ENCODE data around the gene R3HDM4.

R3HDM4 gene

GRCh38 chr19:953445-954271, 40.6 kb upstream of the R3HDM4 start:
- H3K9me2 ChIP-seq (replicated peaks; ENCODE audit: insufficient read depth, low read length) = no peaks in the 10 kb centered on the region
- H4K20me1 ChIP-seq (ENCODE audit: low read depth, low read length) = no peaks in the 10 kb centered on the region
- H3K9me3 ChIP-seq (ENCODE audit: insufficient read depth, low read length) = no peaks in the 10 kb centered on the region
- no peak overlapping the region for H2AFZ ChIP-seq (ENCODE audit: low read depth, low read length, severe bottlenecking)
- H3K79me2 ChIP-seq (ENCODE audit: insufficient read depth, low read length) = no peaks in the 10 kb centered on the region
- H3F3A ChIP-seq (ENCODE audit: insufficient read depth) = no peaks in the 10 kb centered on the region
- no peak overlapping the region for H3K27ac ChIP-seq (ENCODE audit: low read depth, low read length)
- TF ChIP-seq EZH2phosphoT487 (conservative IDR thresholded peaks at IDR 0.05; ENCODE audit: low read length) (no peak), CTCF (IDR thresholded peaks at IDR 0.05; ENCODE audit: insufficient read depth, low read length, poor library complexity, severe bottlenecking) (no peak)
- no peak overlapping the region for H3K9ac ChIP-seq (ENCODE audit: low read length)
- H3K4me3 ChIP-seq (ENCODE audit: insufficient read depth, low read length, poor library complexity, severe bottlenecking) = no peak overlapping the region
- H3K36me3 ChIP-seq (ENCODE audit: low read length) = no peaks in the 10 kb centered on the region
- H3K4me2 ChIP-seq (ENCODE audit: low read depth, low read length, poor library complexity, severe bottlenecking) = no peak overlapping the region
- no peaks in the 10 kb centered on the region for H3K27me3 ChIP-seq (ENCODE audit: low read length)

- H3K27ac ChIP-seq (ENCODE audit: low read depth, low read length) = no peak overlapping the region
- no peaks in the 10 kb centered on the region for H4K20me1 ChIP-seq (ENCODE audit: low read depth, low read length)
- H3F3A ChIP-seq (ENCODE audit: insufficient read depth) = no peaks in the 10 kb centered on the region
- H3K9ac ChIP-seq (ENCODE audit: low read length) = no peak overlapping the region
- H3K4me3 ChIP-seq (ENCODE audit: insufficient read depth, low read length, poor library complexity, severe bottlenecking) = no peak overlapping the region
- TF ChIP-seq EZH2phosphoT487 (conservative IDR thresholded peaks at IDR 0.05; ENCODE audit: low read length) = no peak
- H3K4me2 ChIP-seq (ENCODE audit: low read depth, low read length, poor library complexity, severe bottlenecking) = no peak overlapping the region
- H3K9me2 ChIP-seq (replicated peaks; ENCODE audit: insufficient read depth, low read length) = no peaks in the 10 kb centered on the region
- no peaks in the 10 kb centered on the region for H3K27me3 ChIP-seq (ENCODE audit: low read length)
- no peak overlapping the region for H2AFZ ChIP-seq (ENCODE audit: low read depth, low read length, severe bottlenecking)
- H3K9me3 ChIP-seq (ENCODE audit: insufficient read depth, low read length) = no peaks in the 10 kb centered on the region
- H3K36me3 ChIP-seq (ENCODE audit: low read length) = no peaks in the 10 kb centered on the region
- no peaks in the 10 kb centered on the region for H3K79me2 ChIP-seq (ENCODE audit: insufficient read depth, low read length)
These were observed 39.8 kb upstream of the R3HDM4 start for GRCh38 chr19:952680-953444.

GRCh38 chr19:952049-952679, 39.1 kb upstream of the R3HDM4 start:
- Histone ChIP-seq H3K4me3 (ENCODE audit: insufficient read depth, low read length, poor library complexity, severe bottlenecking) (no peak overlapping the region), H3K27ac (ENCODE audit: low read depth, low read length) (no peak overlapping the region), H3K9me3 (ENCODE audit: insufficient read depth, low read length) (no peaks in the 10 kb centered on the region), H3K36me3 (ENCODE audit: low read length) (no peaks in the 10 kb centered on the region), H4K20me1 (ENCODE audit: low read depth, low read length) (no peaks in the 10 kb centered on the region), H3F3A (ENCODE audit: insufficient read depth) (no peaks in the 10 kb centered on the region), H3K79me2 (ENCODE audit: insufficient read depth, low read length) (no peaks in the 10 kb centered on the region), H2AFZ (ENCODE audit: low read depth, low read length, severe bottlenecking) (no peak overlapping the region), H3K4me2 (ENCODE audit: low read depth, low read length, poor library complexity, severe bottlenecking) (no peak overlapping the region), H3K9ac (ENCODE audit: low read length) (no peak overlapping the region), H3K9me2 (replicated peaks; ENCODE audit: insufficient read depth, low read length) (no peaks in the 10 kb centered on the region), H3K27me3 (ENCODE audit: low read length) (no peaks in the 10 kb centered on the region)
- TF ChIP-seq EZH2phosphoT487 (conservative IDR thresholded peaks at IDR 0.05; ENCODE audit: low read length) (no peak), CTCF (IDR thresholded peaks at IDR 0.05; ENCODE audit: insufficient read depth, low read length, poor library complexity, severe bottlenecking) (no peak)
